ENCODE results near the gene C1orf21. TPM values are rescaled to one million over a fixed set of nuclear protein-coding genes. Genes with fewer than 3 reads are reported as not detected.

C1orf21 gene
- polyA plus RNA-seq, 3 donors: 29.8 to 37.8 (median 32.3) TPM

DNA sequence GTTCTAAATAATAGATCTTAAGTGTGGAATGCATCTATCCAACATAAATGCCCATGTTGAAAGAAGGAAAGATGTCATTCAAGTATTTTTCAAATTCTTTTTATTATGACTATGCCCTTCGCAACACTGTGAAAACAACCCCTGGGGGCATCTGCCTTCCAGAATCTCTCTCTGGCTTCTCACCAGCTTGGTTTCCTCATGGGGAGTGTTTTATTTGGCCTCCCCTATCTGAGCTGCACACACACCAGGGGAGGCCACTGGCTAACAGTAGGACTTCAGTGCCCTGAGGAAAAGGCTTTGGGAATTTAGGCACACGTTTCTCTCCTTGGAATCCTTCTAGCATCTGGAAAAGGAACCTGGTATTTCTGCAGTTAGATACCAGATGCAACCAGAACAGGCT lies 237.2 kb downstream of the C1orf21 start:
- no peak for DNase-seq (ENCODE audit: extremely low read depth in 1 of 11, low read depth in 9 of 11, low spot score in 4 of 11)

DNA sequence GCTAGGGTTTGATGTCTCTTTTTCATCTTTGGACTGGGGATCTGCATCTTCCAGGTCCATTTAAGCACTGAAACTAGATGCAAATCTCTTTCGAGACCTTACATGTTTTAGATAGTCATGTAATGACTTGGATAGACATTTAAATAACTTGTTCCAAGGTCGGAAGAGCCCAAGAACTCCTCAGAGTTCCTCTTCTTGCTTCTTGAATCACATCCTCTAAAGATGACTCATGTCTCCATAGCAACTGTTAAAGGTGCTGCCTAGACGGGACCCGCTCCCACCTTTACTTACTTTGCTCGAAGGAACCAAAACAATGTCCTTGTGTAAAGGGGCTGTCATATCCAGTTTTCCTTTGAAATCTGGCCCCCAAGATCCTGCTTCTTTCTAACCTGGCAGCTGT lies 237.8 kb downstream of the C1orf21 start:
- no peak for DNase-seq (ENCODE audit: extremely low read depth in 1 of 11, low read depth in 9 of 11, low spot score in 4 of 11)

DNA sequence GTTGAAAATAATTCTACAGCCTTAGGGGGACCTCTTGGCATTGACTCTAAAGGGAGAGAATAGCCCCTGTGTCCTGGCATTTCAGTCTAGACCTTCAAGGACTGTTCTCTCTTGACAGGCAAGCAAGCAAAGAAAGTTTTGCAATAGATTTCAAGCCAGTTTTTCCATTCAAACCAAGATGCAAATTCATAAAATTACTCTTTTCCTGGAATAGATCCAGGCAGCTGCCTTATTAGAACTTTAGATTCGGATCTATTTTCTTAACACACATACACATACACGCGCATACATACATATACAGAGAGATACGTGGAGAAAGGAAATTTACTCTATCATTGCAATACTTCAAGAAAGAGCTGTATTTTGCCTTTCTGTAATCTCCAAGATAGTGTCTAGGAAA lies 238.4 kb downstream of the C1orf21 start:
- no peak for DNase-seq (ENCODE audit: extremely low read depth in 1 of 11, low read depth in 9 of 11, low spot score in 4 of 11)

GRCh38 chr1:184626076-184627006 lies 239.5 kb downstream of the C1orf21 start:
- no peak for DNase-seq (ENCODE audit: extremely low read depth in 1 of 11, low read depth in 9 of 11, low spot score in 4 of 11)

- DNase-seq (ENCODE audit: extremely low read depth in 1 of 11, low read depth in 9 of 11, low spot score in 4 of 11): no peak
Observed at GRCh38 chr1:184627007-184627341, 240.1 kb downstream of the C1orf21 start.

GRCh38 chr1:184629266-184629665 lies 242.4 kb downstream of the C1orf21 start:
- DNase-seq (ENCODE audit: extremely low read depth in 1 of 11, low read depth in 9 of 11, low spot score in 4 of 11): no peak

- no peak for DNase-seq (ENCODE audit: extremely low read depth in 1 of 11, low read depth in 9 of 11, low spot score in 4 of 11)
Observed at GRCh38 chr1:184630679-184631060, 243.8 kb downstream of the C1orf21 start.

DNA sequence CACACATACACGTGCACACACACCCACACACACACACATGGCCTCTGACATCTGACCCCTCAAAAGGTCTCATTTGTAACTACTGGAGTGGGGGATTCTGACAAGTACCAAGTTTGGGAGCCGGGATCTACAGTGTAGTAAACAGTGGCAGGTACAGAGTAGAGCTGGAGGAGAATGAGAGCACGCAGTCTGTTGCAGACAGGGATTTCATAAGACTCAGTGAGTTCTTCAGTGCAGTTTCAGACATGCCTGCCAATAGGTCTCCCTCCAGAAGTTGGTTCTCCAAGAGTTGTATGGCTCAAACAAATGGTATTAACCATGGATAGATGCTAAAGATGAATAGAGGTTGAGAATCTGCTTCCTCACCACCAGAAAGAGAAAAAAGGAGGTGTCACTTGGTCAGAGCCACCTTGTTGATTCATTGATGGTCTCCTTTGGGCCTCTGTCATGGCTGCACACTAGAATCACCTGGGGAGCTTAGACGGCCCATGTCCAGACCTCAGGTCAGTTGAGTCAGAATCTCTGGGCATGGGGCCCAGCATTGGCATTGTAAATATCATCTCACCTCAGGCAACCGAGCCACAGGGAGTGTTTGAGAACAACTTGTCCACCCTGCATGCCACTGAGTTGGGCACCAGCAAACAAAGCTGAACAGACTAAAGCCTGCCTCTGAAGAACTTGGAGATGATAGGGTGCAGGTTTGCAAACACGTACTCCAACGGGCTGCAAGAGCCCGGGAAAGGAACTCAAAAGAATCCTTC lies 245.8 kb downstream of the C1orf21 start:
- no peak for DNase-seq (ENCODE audit: extremely low read depth in 1 of 11, low read depth in 9 of 11, low spot score in 4 of 11)

GRCh38 chr1:184633785-184634184 lies 247.0 kb downstream of the C1orf21 start:
- DNase-seq (ENCODE audit: extremely low read depth in 1 of 11, low read depth in 9 of 11, low spot score in 4 of 11): no peak

DNA sequence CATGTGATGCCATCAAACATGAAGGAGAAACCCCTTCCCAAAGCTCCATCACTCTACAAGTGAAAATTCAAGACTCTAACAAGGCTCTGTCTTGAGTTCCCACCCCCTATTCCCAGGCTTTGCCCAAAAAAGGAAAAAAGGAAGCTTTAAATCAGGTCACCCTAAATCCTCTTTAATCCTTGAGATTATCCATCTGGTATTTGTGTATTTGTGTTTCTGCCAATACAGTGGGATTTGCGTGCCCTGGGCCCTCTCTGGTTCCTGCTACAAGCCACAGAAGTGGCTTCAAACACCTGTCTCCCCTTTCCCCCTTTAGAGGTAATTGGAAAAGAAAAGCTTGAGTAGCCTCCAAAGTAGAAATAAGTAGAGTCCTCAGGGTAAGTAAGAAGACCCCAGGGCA lies 247.5 kb downstream of the C1orf21 start:
- no peak for DNase-seq (ENCODE audit: extremely low read depth in 1 of 11, low read depth in 9 of 11, low spot score in 4 of 11)

- DNase-seq (ENCODE audit: extremely low read depth in 1 of 11, low read depth in 9 of 11, low spot score in 4 of 11): no peak
Observed at GRCh38 chr1:184635347-184635979, 248.6 kb downstream of the C1orf21 start.

GRCh38 chr1:184635980-184636431 lies 249.2 kb downstream of the C1orf21 start:
- DNase-seq (ENCODE audit: extremely low read depth in 1 of 11, low read depth in 9 of 11, low spot score in 4 of 11): no peak

DNA sequence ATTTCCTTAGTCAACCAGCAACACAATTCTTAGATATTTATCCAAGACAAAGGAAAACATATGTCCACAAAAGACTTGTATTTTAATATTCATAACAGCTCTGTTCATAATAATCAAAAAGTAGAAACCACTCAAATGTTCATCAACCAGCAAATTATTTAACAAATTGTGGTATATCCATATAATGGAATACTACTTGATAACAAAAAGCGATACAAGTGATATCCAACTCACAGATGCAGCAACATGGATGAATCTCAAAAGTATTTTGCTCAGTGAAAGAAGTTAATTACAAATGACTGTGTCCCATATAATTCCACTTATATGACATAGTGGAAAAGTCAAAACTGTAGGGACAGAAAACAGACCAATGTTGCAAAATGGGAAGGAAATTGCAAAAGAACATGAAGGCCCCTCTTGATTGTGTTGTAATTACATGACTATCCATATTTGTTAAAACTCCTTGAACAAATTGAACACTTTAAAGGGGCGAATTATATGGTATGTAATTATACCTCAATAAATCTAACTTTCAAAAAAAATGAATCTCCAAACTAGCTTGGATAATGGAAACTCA lies 250.9 kb downstream of the C1orf21 start:
- DNase-seq (ENCODE audit: extremely low read depth in 1 of 11, low read depth in 9 of 11, low spot score in 4 of 11): no peak

DNA sequence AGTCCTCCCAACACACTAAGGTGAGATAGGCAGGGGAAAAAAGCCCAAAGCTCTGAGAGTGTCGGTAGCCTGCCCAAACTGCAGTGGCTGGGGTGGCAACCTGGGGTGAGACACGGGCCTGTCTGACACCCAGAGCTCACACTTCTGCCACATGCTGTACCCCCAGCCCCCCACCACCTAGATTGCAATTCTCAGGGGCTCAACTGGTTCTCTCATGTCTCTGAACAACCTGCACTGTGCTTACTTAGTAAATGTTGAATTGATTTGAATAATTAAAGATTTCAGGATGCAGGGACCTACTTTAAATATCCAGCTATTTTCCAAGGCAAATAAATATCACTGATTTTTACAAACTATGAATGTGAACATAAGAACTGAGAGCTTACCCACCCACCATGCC lies 252.4 kb downstream of the C1orf21 start:
- DNase-seq (ENCODE audit: extremely low read depth in 1 of 11, low read depth in 9 of 11, low spot score in 4 of 11): no peak

DNA sequence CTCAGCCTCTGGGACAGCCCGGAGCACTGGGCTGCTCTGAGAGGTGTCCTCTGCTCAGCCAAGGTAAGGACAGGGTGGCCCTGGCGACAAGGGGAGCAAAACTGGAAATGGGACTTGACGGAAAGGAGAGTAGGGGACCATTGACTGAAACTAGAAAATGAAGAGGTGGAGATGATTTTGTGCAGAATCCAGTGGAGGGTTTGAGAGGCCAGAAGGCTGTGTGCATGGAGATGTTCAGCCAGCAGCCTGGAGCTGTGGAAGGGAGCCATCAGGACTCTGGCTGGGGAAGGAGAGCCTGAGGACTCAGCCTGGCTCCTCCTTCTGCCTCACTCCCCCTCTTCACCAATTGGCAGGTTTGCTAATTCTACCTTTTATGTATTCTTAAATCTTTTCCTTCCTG lies 253.7 kb downstream of the C1orf21 start:
- DNase-seq (ENCODE audit: extremely low read depth in 1 of 11, low read depth in 9 of 11, low spot score in 4 of 11): no peak

- DNase-seq (ENCODE audit: extremely low read depth in 1 of 11, low read depth in 9 of 11, low spot score in 4 of 11): no peak
Observed at GRCh38 chr1:184641894-184642293, 255.1 kb downstream of the C1orf21 start.

DNA sequence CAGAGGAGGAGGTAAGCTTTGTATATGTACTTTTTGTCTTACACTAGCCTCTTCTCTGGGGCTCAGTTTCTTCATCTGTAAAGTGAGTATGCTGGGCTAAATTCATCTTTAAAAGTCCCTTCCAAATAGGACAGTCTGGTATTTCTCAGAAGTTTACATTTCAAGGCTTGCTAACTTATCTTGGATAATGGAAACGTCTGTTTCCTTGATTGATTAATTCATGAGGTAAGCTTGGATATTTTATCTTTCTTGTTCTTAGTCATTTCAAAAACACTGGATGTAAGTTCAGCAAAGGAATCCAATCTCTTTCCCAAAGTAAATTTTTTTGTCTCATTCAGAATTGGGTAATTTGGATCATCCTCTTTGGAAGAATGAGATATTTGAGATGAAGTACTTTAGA lies 256.8 kb downstream of the C1orf21 start:
- DNase-seq (ENCODE audit: extremely low read depth in 1 of 11, low read depth in 9 of 11, low spot score in 4 of 11): no peak

DNA sequence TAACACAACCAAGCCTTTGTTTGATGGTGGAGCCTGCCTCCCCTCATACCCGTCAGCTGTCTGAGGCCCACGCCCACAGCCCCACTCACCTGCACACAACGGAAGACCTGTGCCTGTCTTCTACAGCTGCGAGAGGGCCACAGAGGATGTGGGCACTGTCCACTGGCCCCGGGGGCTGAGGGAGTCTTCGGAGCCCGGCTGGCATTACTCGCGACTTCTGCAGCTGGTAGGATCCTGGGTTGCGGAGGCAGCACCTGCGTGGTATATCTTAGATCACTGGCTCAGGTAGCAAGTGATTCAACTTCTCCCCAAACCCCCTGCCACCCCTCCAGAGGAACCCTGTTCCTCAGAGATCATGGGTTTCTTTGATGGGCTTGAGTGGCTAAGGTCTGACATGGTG lies 257.9 kb downstream of the C1orf21 start:
- no peak for DNase-seq (ENCODE audit: extremely low read depth in 1 of 11, low read depth in 9 of 11, low spot score in 4 of 11)

DNA sequence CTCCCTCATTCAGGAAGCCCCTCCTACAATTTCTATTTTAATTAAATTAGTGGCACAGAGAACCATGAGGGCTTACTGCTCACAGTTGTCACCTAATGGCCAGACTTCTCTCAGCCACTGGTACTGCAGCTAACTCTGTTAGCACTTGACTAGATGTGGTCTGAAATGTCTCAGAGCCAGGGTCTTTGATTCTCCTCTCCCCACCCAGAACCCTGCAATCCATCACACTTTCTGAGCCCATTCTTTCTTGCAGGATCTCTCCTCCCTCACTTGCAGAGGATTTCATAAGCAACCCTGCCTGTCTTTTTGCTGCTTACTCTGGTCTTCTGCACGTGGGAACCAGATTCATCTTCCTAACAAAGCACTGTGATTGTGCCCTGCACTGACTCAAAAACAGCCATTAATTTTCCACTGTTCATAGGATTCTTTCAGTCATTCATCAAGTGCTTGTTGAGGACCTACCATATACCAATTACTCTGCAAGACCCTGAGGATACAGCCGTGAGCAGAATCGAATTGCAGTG lies 259.4 kb downstream of the C1orf21 start:
- no peak for DNase-seq (ENCODE audit: extremely low read depth in 1 of 11, low read depth in 9 of 11, low spot score in 4 of 11)
